Ascending aorta (tissue), 2 donors: ENCODE data around the gene GALNT17. TPM values are rescaled to one million over a fixed set of nuclear protein-coding genes. Genes with fewer than 3 reads are reported as not detected.

Source experiments
- DNase-seq, 2 donors: peaks; one replicate each; pipeline ENCODE4 v3.0.0-alpha.2; 2019; ENCODE audit warnings: low spot score in 2 of 2
- H3K27ac ChIP-seq, 2 donors: fragments of 200-600 bp; sonication (generic); one replicate each; pipeline ENCODE4 v1.5.1; 2016 to 2017; ENCODE audit warnings: mild to moderate bottlenecking in 1 of 2
- H3K27me3 ChIP-seq: fragments of 200-600 bp; sonication (generic); one replicate; pipeline ENCODE4 v1.5.1; 2017
- H3K36me3 ChIP-seq, 2 donors: fragments of 200-600 bp; sonication (generic); one replicate each; pipeline ENCODE4 v1.5.1; 2016
- H3K4me1 ChIP-seq, 2 donors: fragments of 200-600 bp; sonication (generic); one replicate each; pipeline ENCODE4 v1.5.1; 2016 to 2017; ENCODE audit warnings: mild to moderate bottlenecking in 1 of 2
- H3K4me3 ChIP-seq, 2 donors: fragments of 200-600 bp; sonication (generic); one replicate each; pipeline ENCODE4 v1.5.1; 2016 to 2017; ENCODE audit warnings: mild to moderate bottlenecking in 1 of 2
- H3K9me3 ChIP-seq, 2 donors: fragments of 200-600 bp; sonication (generic); one replicate each; pipeline ENCODE4 v1.5.1; 2016
- CTCF ChIP-seq, 3 experiments: fragments of 200-600 bp in 2 of 3; fragments of 450-650 bp in 1 of 3; sonication (generic) in 2 of 3; IDR thresholded peaks; one replicate each; pipeline ENCODE4 v1.5.1; 2016 to 2019; ENCODE audit warnings: antibody characterized with exemption in 3 of 3, mild to moderate bottlenecking in 1 of 3, moderate library complexity in 1 of 3
- intact Hi-C: fragments of 100-400 bp; cut with DNase I; formaldehyde crosslinking; loops from one replicate; pipeline ENCODE4 v1.15.1; 2023
- total RNA-seq: library from RNA; depleted of rRNA; stranded (reverse); fragments of >200 nt; gene quantifications from one replicate; pipeline ENCODE4 v1.1.0, GENCODE V29; 2016

The GALNT17 gene
- total RNA-seq, 1 donor from 2014 or later, result 29.8 TPM

GRCh38 chr7:71459132-71459531 lies 327.2 kb downstream of the GALNT17 start:
- no peaks in the 10 kb centered on the region for H3K36me3 ChIP-seq
- intact Hi-C loops, result no loop called here
- H3K27me3 ChIP-seq, result no peaks in the 10 kb centered on the region
- TF ChIP-seq CTCF (IDR thresholded peaks at IDR 0.05), result no peak
- no peak overlapping the region for H3K27ac ChIP-seq
- no peaks in the 10 kb centered on the region for H3K9me3 ChIP-seq
- no peak for DNase-seq
- no peak overlapping the region for H3K4me3 ChIP-seq
- no peaks in the 10 kb centered on the region for H3K4me1 ChIP-seq

GRCh38 chr7:71461572-71461971 lies 329.6 kb downstream of the GALNT17 start:
- Histone ChIP-seq H3K4me3 (no peak overlapping the region), H3K27ac (no peak overlapping the region), H3K27me3 (no peaks in the 10 kb centered on the region), H3K4me1 (no peaks in the 10 kb centered on the region), H3K9me3 (no peaks in the 10 kb centered on the region), H3K36me3 (no peaks in the 10 kb centered on the region)
- DNase-seq, result no peak
- intact Hi-C loops, result no loop called here
- TF ChIP-seq CTCF (IDR thresholded peaks at IDR 0.05), result no peak

GRCh38 chr7:71465741-71466189 lies 333.8 kb downstream of the GALNT17 start:
- intact Hi-C loops, result no loop called here
- TF ChIP-seq CTCF (IDR thresholded peaks at IDR 0.05), result no peak

GRCh38 chr7:71466448-71467145 lies 334.7 kb downstream of the GALNT17 start:
- H3K4me3 ChIP-seq, result no peak overlapping the region
- intact Hi-C loops, result no loop called here
- H3K27me3 ChIP-seq, result no peaks in the 10 kb centered on the region
- TF ChIP-seq CTCF (IDR thresholded peaks at IDR 0.05), result no peak
- H3K4me1 ChIP-seq, result no peaks in the 10 kb centered on the region
- no peak overlapping the region for H3K27ac ChIP-seq
- no peaks in the 10 kb centered on the region for H3K9me3 ChIP-seq
- DNase-seq, result no peak
- H3K36me3 ChIP-seq, result no peaks in the 10 kb centered on the region

More at GRCh38 chr7:71465741-71466189, 333.8 kb downstream of the GALNT17 start:
- H3K27ac ChIP-seq, result no peak overlapping the region
- H3K27me3 ChIP-seq, result no peaks in the 10 kb centered on the region
- no peak for DNase-seq
- no peaks in the 10 kb centered on the region for H3K9me3 ChIP-seq
- no peaks in the 10 kb centered on the region for H3K4me1 ChIP-seq
- H3K4me3 ChIP-seq, result no peak overlapping the region
- H3K36me3 ChIP-seq, result no peaks in the 10 kb centered on the region

GRCh38 chr7:71470326-71470725 lies 338.4 kb downstream of the GALNT17 start:
- H3K27me3 ChIP-seq, result no peaks in the 10 kb centered on the region
- intact Hi-C loops, result loop anchor here (10.0 kb wide), 1 partner anchor 264 kb away; no protein-coding TSS in a partner anchor
- no peak for TF ChIP-seq CTCF (IDR thresholded peaks at IDR 0.05)
- H3K27ac ChIP-seq, result no peak overlapping the region
- peaks cover 0 to 6% of the 10 kb centered on the region in 2 donors for H3K9me3 ChIP-seq
- no peaks in the 10 kb centered on the region for H3K4me1 ChIP-seq
- no peak overlapping the region for H3K4me3 ChIP-seq
- H3K36me3 ChIP-seq, result no peaks in the 10 kb centered on the region
- DNase-seq, result no peak
